Ishikawa (cell line): Measurements from ENCODE around the gene NTNG2.

Experiments
- CEBPB ChIP-seq: IDR thresholded peaks from 2 replicates; pipeline ENCODE4 v1.6.1; 2012
- CREB1 ChIP-seq: IDR thresholded peaks from 2 replicates; pipeline ENCODE4 v1.6.1; 2012; ENCODE audit warnings: low read depth
- EGR1 ChIP-seq: IDR thresholded peaks from 2 replicates; pipeline ENCODE4 v1.6.1; 2012
- EP300 ChIP-seq: IDR thresholded peaks from 2 replicates; pipeline ENCODE4 v1.6.1; 2012; ENCODE audit warnings: borderline replicate concordance
- FOXM1 ChIP-seq: IDR thresholded peaks from 2 replicates; pipeline ENCODE4 v1.6.1; 2012; ENCODE audit warnings: low read depth, borderline replicate concordance
- RAD21 ChIP-seq: IDR thresholded peaks from 2 replicates; pipeline ENCODE4 v1.6.1; 2012; ENCODE audit warnings: low read depth
- TAF1 ChIP-seq: IDR thresholded peaks from 2 replicates; pipeline ENCODE4 v1.6.1; 2012; ENCODE audit warnings: low read depth, mild to moderate bottlenecking
- TCF12 ChIP-seq: IDR thresholded peaks from 2 replicates; pipeline ENCODE4 v1.6.1; 2012; ENCODE audit warnings: low read depth
- TEAD4 ChIP-seq: IDR thresholded peaks from 2 replicates; pipeline ENCODE4 v1.6.1; 2012
- ZBTB7A ChIP-seq: IDR thresholded peaks from 2 replicates; pipeline ENCODE4 v1.6.1; 2012; ENCODE audit warnings: low read depth
- TF ChIP-seq, protein P1 (sequence below): IDR thresholded peaks from 2 replicates; pipeline ENCODE4 v1.6.1; 2012
- TF ChIP-seq, protein P2 (sequence below): IDR thresholded peaks from 2 replicates; pipeline ENCODE4 v1.6.1; 2012; ENCODE audit warnings: low read depth, mild to moderate bottlenecking
- TF ChIP-seq, protein P3 (sequence below): IDR thresholded peaks from 2 replicates; pipeline ENCODE4 v1.6.1; 2012

Gene NTNG2

DNA sequence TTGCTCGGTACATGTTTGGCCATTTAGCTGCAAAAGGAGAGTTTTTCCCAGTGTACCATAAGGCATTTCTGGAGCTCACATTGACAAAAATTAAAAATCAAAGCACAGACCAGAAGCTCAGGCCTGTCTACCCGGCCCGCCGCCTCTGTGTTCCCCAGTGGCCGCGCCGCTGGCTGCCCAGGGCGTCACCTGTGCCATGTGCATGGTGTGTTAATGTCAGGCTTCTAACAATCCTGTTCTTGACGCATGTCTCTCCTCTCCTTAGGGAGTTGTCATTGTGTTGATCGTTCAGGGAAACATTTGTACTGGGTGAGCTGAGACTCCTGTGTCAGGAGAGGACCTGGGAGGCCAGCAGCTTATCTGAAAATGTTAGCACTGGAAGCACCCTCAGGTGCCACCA lies 9.6 kb upstream of the NTNG2 start:
- TF ChIP-seq, protein P1, sequence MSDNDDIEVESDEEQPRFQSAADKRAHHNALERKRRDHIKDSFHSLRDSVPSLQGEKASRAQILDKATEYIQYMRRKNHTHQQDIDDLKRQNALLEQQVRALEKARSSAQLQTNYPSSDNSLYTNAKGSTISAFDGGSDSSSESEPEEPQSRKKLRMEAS: no peak
- no peak for TF ChIP-seq TCF12

DNA sequence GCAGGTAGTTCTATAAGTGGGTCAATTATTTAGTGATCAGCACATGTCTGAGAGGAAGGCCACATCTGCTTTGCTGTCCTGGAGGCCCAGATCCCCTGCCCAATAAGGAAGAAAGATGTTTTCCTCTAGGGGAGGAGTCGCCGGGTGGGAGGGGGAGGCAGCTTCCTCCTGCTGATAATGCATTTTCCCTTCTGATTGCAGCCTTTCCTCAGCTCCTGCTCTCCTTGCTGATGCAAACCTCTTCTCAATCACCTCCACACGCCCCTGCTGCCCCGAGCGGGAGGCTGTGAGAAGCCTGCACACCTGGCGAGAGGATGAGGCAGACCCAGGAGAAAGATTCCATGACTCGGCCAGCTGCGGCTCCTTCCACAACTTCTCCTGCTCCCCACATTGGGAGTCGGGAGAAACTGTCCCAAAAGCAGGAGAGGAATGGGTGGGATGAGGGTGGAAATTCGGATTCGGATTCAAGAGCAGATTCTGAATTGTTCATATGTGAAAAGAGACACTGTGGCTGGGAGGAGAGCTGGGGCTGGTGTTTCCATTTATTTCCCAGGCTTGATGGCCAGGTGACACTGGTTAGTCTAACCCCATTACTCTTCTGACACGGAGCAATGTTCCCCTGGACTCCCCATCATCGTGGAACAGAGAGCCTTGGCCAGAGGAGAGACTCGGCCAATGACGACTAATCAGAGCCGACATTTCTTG lies 6.8 kb upstream of the NTNG2 start:
- no peak for TF ChIP-seq EP300
- TF ChIP-seq, protein P2, sequence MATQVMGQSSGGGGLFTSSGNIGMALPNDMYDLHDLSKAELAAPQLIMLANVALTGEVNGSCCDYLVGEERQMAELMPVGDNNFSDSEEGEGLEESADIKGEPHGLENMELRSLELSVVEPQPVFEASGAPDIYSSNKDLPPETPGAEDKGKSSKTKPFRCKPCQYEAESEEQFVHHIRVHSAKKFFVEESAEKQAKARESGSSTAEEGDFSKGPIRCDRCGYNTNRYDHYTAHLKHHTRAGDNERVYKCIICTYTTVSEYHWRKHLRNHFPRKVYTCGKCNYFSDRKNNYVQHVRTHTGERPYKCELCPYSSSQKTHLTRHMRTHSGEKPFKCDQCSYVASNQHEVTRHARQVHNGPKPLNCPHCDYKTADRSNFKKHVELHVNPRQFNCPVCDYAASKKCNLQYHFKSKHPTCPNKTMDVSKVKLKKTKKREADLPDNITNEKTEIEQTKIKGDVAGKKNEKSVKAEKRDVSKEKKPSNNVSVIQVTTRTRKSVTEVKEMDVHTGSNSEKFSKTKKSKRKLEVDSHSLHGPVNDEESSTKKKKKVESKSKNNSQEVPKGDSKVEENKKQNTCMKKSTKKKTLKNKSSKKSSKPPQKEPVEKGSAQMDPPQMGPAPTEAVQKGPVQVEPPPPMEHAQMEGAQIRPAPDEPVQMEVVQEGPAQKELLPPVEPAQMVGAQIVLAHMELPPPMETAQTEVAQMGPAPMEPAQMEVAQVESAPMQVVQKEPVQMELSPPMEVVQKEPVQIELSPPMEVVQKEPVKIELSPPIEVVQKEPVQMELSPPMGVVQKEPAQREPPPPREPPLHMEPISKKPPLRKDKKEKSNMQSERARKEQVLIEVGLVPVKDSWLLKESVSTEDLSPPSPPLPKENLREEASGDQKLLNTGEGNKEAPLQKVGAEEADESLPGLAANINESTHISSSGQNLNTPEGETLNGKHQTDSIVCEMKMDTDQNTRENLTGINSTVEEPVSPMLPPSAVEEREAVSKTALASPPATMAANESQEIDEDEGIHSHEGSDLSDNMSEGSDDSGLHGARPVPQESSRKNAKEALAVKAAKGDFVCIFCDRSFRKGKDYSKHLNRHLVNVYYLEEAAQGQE: no peak
- TF ChIP-seq CREB1: no peak
- TF ChIP-seq CEBPB: no peak
- TF ChIP-seq TAF1: no peak

DNA sequence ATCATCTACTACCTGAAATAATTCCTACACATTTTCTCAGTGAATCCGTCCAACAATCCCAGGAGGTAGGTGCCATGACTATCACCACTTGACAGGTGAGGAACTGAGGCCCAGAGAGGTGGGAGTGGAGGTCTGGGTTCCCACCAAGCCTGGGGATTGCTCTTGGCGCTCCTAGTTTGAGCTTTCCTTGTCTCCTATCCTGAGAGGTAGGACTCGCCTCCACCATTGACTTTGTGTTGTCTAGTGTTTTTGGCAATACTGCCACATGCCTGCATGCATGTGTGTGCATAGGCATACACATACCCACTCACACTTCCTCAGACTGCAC lies 6.3 kb upstream of the NTNG2 start:
- TF ChIP-seq RAD21 (no peak), ZBTB7A (no peak), FOXM1 (no peak), CEBPB (no peak), CREB1 (no peak), TEAD4 (no peak)
- TF ChIP-seq, protein P2: no peak
- TF ChIP-seq, protein P3, sequence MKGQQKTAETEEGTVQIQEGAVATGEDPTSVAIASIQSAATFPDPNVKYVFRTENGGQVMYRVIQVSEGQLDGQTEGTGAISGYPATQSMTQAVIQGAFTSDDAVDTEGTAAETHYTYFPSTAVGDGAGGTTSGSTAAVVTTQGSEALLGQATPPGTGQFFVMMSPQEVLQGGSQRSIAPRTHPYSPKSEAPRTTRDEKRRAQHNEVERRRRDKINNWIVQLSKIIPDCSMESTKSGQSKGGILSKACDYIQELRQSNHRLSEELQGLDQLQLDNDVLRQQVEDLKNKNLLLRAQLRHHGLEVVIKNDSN: no peak

DNA sequence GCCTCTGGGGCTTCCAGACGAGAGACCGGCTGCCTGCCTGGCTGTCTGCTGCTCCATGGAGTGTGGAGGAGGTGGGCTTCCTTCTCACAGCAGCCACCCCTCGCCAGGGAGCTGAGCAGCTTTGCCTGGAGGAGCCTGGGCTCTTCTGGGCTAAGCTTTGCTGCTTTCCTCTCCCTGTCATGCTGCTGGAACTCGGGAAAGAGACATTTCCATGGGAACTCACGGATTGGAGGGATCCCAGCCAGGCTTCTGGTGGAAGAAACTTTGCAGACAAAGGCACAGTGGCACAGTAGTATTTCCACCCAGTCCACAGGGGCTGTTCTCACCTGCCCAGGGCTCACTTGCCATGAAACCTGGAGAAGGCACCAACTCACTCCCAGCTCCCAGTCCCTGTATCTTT lies 5.6 kb upstream of the NTNG2 start:
- TF ChIP-seq, protein P1: no peak
- no peak for TF ChIP-seq CEBPB

DNA sequence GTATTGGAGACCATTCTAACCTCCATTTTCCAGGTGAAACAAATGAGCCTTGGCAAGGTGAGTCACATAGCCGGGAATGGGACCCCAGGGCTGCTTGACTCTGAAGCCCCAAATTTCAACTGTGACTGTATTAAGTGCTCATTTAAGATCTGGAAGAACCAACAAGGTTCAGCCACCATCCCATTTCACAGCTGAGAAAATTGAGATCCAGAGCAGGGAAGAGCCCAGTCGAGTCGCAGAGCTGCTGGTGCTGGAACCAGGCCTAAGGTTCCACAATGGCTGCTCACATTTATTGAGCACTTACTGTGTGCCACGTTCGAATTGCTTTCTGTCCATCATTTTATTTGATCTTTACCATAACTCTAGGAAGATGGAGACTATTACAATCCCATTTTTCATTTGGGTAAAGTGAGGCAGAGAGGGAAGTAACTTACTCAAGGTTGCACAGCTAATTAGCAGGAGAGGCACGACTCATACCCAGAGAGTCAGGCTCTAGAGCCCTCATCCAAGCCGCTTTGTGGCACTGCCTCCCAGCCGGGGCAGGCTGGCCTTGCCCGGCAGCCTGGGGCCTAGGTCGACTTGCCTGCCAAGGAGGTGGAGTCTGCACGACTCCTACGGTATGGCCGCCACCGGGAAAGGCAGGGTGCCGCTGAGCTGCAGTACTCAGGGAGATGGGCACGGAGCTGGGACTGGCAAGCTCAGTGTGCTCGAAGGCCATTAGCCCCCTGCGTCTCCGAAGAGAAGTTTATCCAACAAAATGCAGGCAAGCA lies 4.3 kb upstream of the NTNG2 start:
- TF ChIP-seq FOXM1 (no peak), EGR1 (no peak)
- TF ChIP-seq, protein P3: no peak
- TF ChIP-seq, protein P1: no peak

DNA sequence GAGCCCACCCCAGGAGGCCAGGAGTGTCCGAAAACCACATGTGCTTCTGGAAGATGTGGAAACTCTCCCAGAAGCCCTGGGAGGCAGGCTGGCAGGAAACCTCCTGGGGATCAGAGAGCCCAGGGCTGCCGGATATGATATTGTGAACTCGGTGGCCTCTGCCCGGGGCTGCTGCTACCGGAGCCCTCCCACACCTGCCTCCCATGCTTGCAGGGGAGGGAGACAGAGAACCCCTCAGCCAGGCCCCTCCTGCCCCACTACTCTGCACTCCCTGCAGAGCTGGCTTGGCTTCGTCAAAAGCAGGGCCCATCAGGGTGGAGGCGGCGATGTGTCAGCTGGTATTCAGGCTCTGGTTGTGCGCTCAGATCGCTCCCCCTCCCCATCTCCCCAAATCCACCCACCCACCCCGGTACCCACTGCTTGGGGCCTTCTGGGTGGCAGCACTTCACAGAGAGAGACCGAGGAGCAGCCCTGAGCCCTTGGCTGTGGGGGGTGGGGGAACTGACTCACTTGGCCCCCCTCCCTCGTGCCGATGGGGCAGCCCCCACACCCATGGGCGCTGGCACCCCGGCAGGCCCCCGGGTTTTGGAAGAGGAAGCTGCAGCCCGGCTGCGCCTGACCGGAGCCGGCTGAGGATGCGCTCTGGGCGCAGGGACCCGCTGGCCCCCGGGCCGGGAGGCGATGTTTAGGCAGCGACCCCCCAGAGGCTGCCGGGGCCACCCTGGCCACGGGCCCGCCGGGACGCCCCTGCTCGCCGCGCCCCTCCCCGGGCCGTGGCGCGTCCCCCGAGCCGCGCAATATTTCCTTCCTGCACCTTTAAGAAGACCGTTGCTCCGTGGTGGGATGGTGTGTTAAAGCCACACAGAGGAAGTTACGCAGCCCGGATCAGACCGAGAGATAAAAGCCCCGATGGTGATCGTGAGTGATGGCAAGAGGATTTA lies 786 bp upstream of the NTNG2 start:
- TF ChIP-seq, protein P3: no peak
